Measurements from ENCODE around the gene KITLG. TPM values are rescaled to one million over a fixed set of nuclear protein-coding genes. Genes with fewer than 3 reads are reported as not detected.
"Not testable (repeated sequence)": the region's sequence is repeated elsewhere in the genome, so short reads cannot be mapped to it uniquely, and the experiment has no call there.

Gene KITLG
- polyA plus RNA-seq, 12 donors = 11.6 to 27.8 (median 18.9) TPM; not detected in 1

GRCh38 chr12:88546853-88547252, 33.4 kb downstream of the KITLG start:
- no peak for DNase-seq

- no peak for DNase-seq
Observed at GRCh38 chr12:88546226-88546625, 34.0 kb downstream of the KITLG start.

GRCh38 chr12:88544991-88545980, 35.0 kb downstream of the KITLG start:
- DNase-seq = no peak

GRCh38 chr12:88539893-88540292, 40.4 kb downstream of the KITLG start:
- no peak for DNase-seq

GRCh38 chr12:88538697-88539096, 41.6 kb downstream of the KITLG start:
- no peak for DNase-seq

- no peak for DNase-seq
Observed at GRCh38 chr12:88538250-88538649, 42.0 kb downstream of the KITLG start.

GRCh38 chr12:88530868-88531267, 49.4 kb downstream of the KITLG start:
- DNase-seq = no peak

- DNase-seq = no peak
Observed at GRCh38 chr12:88529531-88530488, 50.5 kb downstream of the KITLG start.

- DNase-seq = no peak
Observed at GRCh38 chr12:88522961-88523360, 57.3 kb downstream of the KITLG start.

GRCh38 chr12:88520436-88520820, 59.8 kb downstream of the KITLG start:
- no peak for DNase-seq

GRCh38 chr12:88519802-88520435, 60.4 kb downstream of the KITLG start:
- DNase-seq = no peak

GRCh38 chr12:88518863-88519403, 61.3 kb downstream of the KITLG start:
- no peak for DNase-seq

- DNase-seq = no peak
Observed at GRCh38 chr12:88516811-88517210, 63.5 kb downstream of the KITLG start.

GRCh38 chr12:88510843-88511242, 69.4 kb downstream of the KITLG start:
- DNase-seq = no peak

- DNase-seq = no peak
Observed at GRCh38 chr12:88509851-88510250, 70.4 kb downstream of the KITLG start.

- DNase-seq = no peak
Observed at GRCh38 chr12:88509347-88509746, 70.9 kb downstream of the KITLG start.

- not testable (repeated sequence) for DNase-seq
Observed at GRCh38 chr12:88507851-88508250, 72.4 kb downstream of the KITLG start.

GRCh38 chr12:88507270-88507669, 73.0 kb downstream of the KITLG start:
- DNase-seq = no peak

GRCh38 chr12:88505696-88506095, 74.6 kb downstream of the KITLG start:
- no peak for DNase-seq

- DNase-seq = no peak
Observed at GRCh38 chr12:88503281-88503703, 77.0 kb downstream of the KITLG start.

Measured in muscle of arm (tissue), 12 donors.